Epithelial cell of esophagus (primary cell): ENCODE measurements around the gene DOK3.
"Not testable (repeated sequence)": the region's sequence is repeated elsewhere in the genome, so short reads cannot be mapped to it uniquely, and the experiment has no call there.

Source experiments
- DNase-seq: peaks from one replicate; pipeline ENCODE4 v3.0.0; 2010; ENCODE audit warnings: low read depth
- H3K4me3 ChIP-seq: 2 replicates; pipeline ENCODE4 v1.5.1; 2011; ENCODE audit warnings: mild to moderate bottlenecking, low read length, control low read depth
- CTCF ChIP-seq: IDR thresholded peaks from 2 replicates; pipeline ENCODE4 v1.5.1; 2011; ENCODE audit warnings: low read depth, mild to moderate bottlenecking, low read length, control low read depth, inconsistent platforms; ENCODE audit not compliant: insufficient read depth; ENCODE audit errors: missing control alignments

The DOK3 gene

GRCh38 chr5:177536386-177536785 is 26.8 kb upstream of the DOK3 start:
- H3K4me3 ChIP-seq, result no peak overlapping the region
- no peak for DNase-seq
- TF ChIP-seq CTCF, result no peak

- no peak overlapping the region for H3K4me3 ChIP-seq
- no peak for TF ChIP-seq CTCF
- DNase-seq, result no peak
Observed at GRCh38 chr5:177535125-177535524, 25.5 kb upstream of the DOK3 start.

- not testable (repeated sequence) for H3K4me3 ChIP-seq, DNase-seq
Observed at GRCh38 chr5:177534433-177534832, 24.8 kb upstream of the DOK3 start.

GRCh38 chr5:177531209-177531940 is 21.7 kb upstream of the DOK3 start:
- no peak for TF ChIP-seq CTCF
- peak; percentile 84 for DNase-seq
- H3K4me3 ChIP-seq, result no peak overlapping the region

GRCh38 chr5:177530638-177531037 is 21.0 kb upstream of the DOK3 start:
- no peak for DNase-seq
- no peak overlapping the region for H3K4me3 ChIP-seq
- TF ChIP-seq CTCF, result no peak

GRCh38 chr5:177529247-177530203 is 19.9 kb upstream of the DOK3 start:
- peak; percentile 73 for DNase-seq
- no peak overlapping the region for H3K4me3 ChIP-seq
- no peak for TF ChIP-seq CTCF

- DNase-seq, result no peak
- no peak overlapping the region for H3K4me3 ChIP-seq
- no peak for TF ChIP-seq CTCF
Observed at GRCh38 chr5:177528631-177529030, 19.0 kb upstream of the DOK3 start.
